GM23338 (cell line): ENCODE data around the gene CACNA1C. TPM values are rescaled to one million over a fixed set of nuclear protein-coding genes. Genes with fewer than 3 reads are reported as not detected.
A peak's percentile ranks its signal among the peaks of the same experiment; 100 is the strongest.

Experiments used
- ATAC-seq: fragments of 200-7000 bp; cut with Tn5 transposase; 3 replicates; pipeline ENCODE4 v1.9.1; 2020
- DNase-seq: peaks from one replicate; pipeline ENCODE4 v3.0.0-alpha.2; 2015; ENCODE audit warnings: low spot score
- H2AFZ ChIP-seq: fragments of 200-600 bp; sonication (generic); 2 replicates; pipeline ENCODE4 v1.8.0; 2016; ENCODE audit warnings: antibody characterized with exemption, mild to moderate bottlenecking, moderate library complexity
- H3F3A ChIP-seq: fragments of 200-600 bp; sonication (generic); replicated peaks from 2 replicates; pipeline ENCODE4 v1.8.0; 2017; ENCODE audit warnings: antibody characterized with exemption, mixed run types, low read depth
- H3K27ac ChIP-seq: fragments of 200-600 bp; sonication (generic); 2 replicates; pipeline ENCODE4 v1.6.1; 2016; ENCODE audit warnings: low read depth
- H3K27me3 ChIP-seq: fragments of 200-600 bp; sonication (generic); 2 replicates; pipeline ENCODE4 v1.8.0; 2016; ENCODE audit warnings: mild to moderate bottlenecking, mixed run types, moderate library complexity; ENCODE audit not compliant: insufficient read depth
- H3K36me3 ChIP-seq: fragments of 200-600 bp; sonication (generic); 2 replicates; pipeline ENCODE4 v1.8.0; 2016; ENCODE audit warnings: mild to moderate bottlenecking; ENCODE audit not compliant: insufficient read depth
- H3K4me1 ChIP-seq: fragments of 200-600 bp; sonication (generic); 2 replicates; pipeline ENCODE4 v1.8.0; 2016; ENCODE audit warnings: mild to moderate bottlenecking, moderate library complexity; ENCODE audit not compliant: insufficient read depth
- H3K4me2 ChIP-seq: fragments of 200-600 bp; sonication (generic); 2 replicates; pipeline ENCODE4 v1.7.1; 2017; ENCODE audit warnings: mixed run types
- H3K4me3 ChIP-seq: fragments of 200-600 bp; sonication (generic); 2 replicates; pipeline ENCODE4 v1.6.1; 2016; ENCODE audit warnings: mixed run types
- H3K79me2 ChIP-seq: fragments of 200-600 bp; sonication (generic); replicated peaks from 2 replicates; pipeline ENCODE4 v1.8.0; 2017; ENCODE audit warnings: mild to moderate bottlenecking; ENCODE audit not compliant: insufficient read depth
- H3K9me2 ChIP-seq: fragments of 200-600 bp; sonication (generic); 2 replicates; pipeline ENCODE4 v1.8.0; 2017; ENCODE audit not compliant: insufficient read depth
- H4K20me1 ChIP-seq: fragments of 200-600 bp; sonication (generic); replicated peaks from 2 replicates; pipeline ENCODE4 v1.8.0; 2017; ENCODE audit warnings: mild to moderate bottlenecking; ENCODE audit not compliant: insufficient read depth
- H3K27ac Mint-ChIP-seq: 2 replicates; pipeline ENCODE4 v1.8.0; 2020; ENCODE audit warnings: inconsistent platforms, mild to moderate bottlenecking, moderate library complexity, mixed read lengths
- H3K27me3 Mint-ChIP-seq: 3 replicates; pipeline ENCODE4 v1.8.0; 2022; ENCODE audit warnings: low read depth, mild to moderate bottlenecking, moderate library complexity, mixed read lengths, inconsistent platforms; ENCODE audit not compliant: insufficient read depth, poor library complexity
- H3K36me3 Mint-ChIP-seq: 3 replicates; pipeline ENCODE4 v1.8.0; 2021; ENCODE audit warnings: low read depth, mild to moderate bottlenecking, inconsistent platforms, moderate library complexity, mixed read lengths
- H3K4me1 Mint-ChIP-seq: 3 replicates; pipeline ENCODE4 v1.8.0; 2020; ENCODE audit warnings: mild to moderate bottlenecking, inconsistent platforms, mixed read lengths
- H3K4me3 Mint-ChIP-seq: 3 replicates; pipeline ENCODE4 v1.8.0; 2021; ENCODE audit warnings: moderate library complexity, mild to moderate bottlenecking, inconsistent platforms, mixed read lengths
- H3K9me3 Mint-ChIP-seq: 3 replicates; pipeline ENCODE4 v1.8.0; 2020; ENCODE audit warnings: moderate library complexity, mild to moderate bottlenecking, inconsistent platforms, mixed read lengths
- EZH2 ChIP-seq: fragments of 200-600 bp; sonication (generic); IDR thresholded peaks from one replicate; pipeline ENCODE4 v1.8.0; 2017; ENCODE audit warnings: antibody characterized with exemption, mild to moderate bottlenecking, low read depth; ENCODE audit not compliant: unreplicated experiment
- EZH2phosphoT487 ChIP-seq: fragments of 200-600 bp; sonication (generic); IDR thresholded peaks from one replicate; pipeline ENCODE4 v1.8.1; 2018; ENCODE audit warnings: antibody characterized with exemption; ENCODE audit not compliant: unreplicated experiment
- JUNB ChIP-seq: IDR thresholded peaks from one replicate; pipeline ENCODE4 v1.6.1; 2016; ENCODE audit warnings: antibody characterized with exemption; ENCODE audit not compliant: unreplicated experiment
- NANOG ChIP-seq: IDR thresholded peaks from 2 replicates; pipeline ENCODE4 v1.6.1; 2016; ENCODE audit warnings: antibody characterized with exemption, borderline replicate concordance
- POLR2AphosphoS5 ChIP-seq: IDR thresholded peaks from 2 replicates; pipeline ENCODE4 v1.6.1; 2016; ENCODE audit warnings: antibody characterized with exemption, low read depth
- STAT1 ChIP-seq: IDR thresholded peaks from one replicate; pipeline ENCODE4 v1.6.1; 2016; ENCODE audit warnings: antibody characterized with exemption; ENCODE audit not compliant: unreplicated experiment
- ZNF114 ChIP-seq: fragments of 250-450 bp; sonication (Bioruptor Pico); IDR thresholded peaks from 2 replicates; pipeline ENCODE4 v1.5.0; 2020; ENCODE audit warnings: mild to moderate bottlenecking, moderate library complexity
- polyA plus RNA-seq: library from polyadenylated mRNA; unstranded; fragments of >200 nt; fragmentation: Nextera tagmentation; extraction: Ambion mirVana; gene quantifications from 2 replicates; pipeline ENCODE4 v1.2.1, GENCODE V29; 2016
- total RNA-seq: library from RNA; depleted of rRNA; stranded (reverse); fragments of >200 nt; shearing (Covaris generic); gene quantifications from 2 replicates; pipeline ENCODE4 v1.2.3, GENCODE V29; 2014
- TF ChIP-seq, protein P1 (sequence below): fragments of 250-450 bp; sonication (Bioruptor Pico); IDR thresholded peaks from 2 replicates; pipeline ENCODE4 v1.5.0; 2020; ENCODE audit warnings: mild to moderate bottlenecking, moderate library complexity
- TF ChIP-seq, protein P2 (sequence below), 2 experiments: fragments of 200-600 bp in 1 of 2; sonication (generic) in 1 of 2; conservative IDR thresholded peaks; 2 replicates each; pipeline versions ENCODE4 v1.5.1 to v1.6.1; 2016 to 2017; ENCODE audit warnings: antibody characterized with exemption in 2 of 2, low read depth in 2 of 2, mild to moderate bottlenecking in 2 of 2, moderate library complexity in 1 of 2

CACNA1C gene
- total and polyA plus RNA-seq, 2 experiments from 2014 or later = 0.78 to 2.1 TPM

DNA sequence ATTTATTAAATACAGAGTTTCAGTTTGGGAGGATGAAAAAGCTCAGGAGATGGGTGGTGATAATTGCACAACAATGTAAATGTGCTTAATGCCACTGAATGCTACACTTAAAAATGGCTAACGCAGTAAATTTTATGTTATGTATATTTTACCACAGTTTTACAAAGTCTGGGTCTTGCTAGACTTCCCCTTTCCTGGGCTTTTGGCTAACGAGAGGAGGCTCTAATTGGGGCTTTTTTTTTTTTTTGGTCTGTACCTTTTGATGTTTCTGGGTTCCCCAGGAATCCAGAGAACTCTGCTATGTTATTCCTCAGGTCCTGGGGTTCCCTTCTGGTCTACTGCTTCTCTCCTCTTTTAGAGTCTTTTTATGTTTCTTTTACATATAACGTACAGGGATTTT is 355.5 kb downstream of the CACNA1C start:
- TF ChIP-seq JUNB = no peak
- TF ChIP-seq, protein P1, sequence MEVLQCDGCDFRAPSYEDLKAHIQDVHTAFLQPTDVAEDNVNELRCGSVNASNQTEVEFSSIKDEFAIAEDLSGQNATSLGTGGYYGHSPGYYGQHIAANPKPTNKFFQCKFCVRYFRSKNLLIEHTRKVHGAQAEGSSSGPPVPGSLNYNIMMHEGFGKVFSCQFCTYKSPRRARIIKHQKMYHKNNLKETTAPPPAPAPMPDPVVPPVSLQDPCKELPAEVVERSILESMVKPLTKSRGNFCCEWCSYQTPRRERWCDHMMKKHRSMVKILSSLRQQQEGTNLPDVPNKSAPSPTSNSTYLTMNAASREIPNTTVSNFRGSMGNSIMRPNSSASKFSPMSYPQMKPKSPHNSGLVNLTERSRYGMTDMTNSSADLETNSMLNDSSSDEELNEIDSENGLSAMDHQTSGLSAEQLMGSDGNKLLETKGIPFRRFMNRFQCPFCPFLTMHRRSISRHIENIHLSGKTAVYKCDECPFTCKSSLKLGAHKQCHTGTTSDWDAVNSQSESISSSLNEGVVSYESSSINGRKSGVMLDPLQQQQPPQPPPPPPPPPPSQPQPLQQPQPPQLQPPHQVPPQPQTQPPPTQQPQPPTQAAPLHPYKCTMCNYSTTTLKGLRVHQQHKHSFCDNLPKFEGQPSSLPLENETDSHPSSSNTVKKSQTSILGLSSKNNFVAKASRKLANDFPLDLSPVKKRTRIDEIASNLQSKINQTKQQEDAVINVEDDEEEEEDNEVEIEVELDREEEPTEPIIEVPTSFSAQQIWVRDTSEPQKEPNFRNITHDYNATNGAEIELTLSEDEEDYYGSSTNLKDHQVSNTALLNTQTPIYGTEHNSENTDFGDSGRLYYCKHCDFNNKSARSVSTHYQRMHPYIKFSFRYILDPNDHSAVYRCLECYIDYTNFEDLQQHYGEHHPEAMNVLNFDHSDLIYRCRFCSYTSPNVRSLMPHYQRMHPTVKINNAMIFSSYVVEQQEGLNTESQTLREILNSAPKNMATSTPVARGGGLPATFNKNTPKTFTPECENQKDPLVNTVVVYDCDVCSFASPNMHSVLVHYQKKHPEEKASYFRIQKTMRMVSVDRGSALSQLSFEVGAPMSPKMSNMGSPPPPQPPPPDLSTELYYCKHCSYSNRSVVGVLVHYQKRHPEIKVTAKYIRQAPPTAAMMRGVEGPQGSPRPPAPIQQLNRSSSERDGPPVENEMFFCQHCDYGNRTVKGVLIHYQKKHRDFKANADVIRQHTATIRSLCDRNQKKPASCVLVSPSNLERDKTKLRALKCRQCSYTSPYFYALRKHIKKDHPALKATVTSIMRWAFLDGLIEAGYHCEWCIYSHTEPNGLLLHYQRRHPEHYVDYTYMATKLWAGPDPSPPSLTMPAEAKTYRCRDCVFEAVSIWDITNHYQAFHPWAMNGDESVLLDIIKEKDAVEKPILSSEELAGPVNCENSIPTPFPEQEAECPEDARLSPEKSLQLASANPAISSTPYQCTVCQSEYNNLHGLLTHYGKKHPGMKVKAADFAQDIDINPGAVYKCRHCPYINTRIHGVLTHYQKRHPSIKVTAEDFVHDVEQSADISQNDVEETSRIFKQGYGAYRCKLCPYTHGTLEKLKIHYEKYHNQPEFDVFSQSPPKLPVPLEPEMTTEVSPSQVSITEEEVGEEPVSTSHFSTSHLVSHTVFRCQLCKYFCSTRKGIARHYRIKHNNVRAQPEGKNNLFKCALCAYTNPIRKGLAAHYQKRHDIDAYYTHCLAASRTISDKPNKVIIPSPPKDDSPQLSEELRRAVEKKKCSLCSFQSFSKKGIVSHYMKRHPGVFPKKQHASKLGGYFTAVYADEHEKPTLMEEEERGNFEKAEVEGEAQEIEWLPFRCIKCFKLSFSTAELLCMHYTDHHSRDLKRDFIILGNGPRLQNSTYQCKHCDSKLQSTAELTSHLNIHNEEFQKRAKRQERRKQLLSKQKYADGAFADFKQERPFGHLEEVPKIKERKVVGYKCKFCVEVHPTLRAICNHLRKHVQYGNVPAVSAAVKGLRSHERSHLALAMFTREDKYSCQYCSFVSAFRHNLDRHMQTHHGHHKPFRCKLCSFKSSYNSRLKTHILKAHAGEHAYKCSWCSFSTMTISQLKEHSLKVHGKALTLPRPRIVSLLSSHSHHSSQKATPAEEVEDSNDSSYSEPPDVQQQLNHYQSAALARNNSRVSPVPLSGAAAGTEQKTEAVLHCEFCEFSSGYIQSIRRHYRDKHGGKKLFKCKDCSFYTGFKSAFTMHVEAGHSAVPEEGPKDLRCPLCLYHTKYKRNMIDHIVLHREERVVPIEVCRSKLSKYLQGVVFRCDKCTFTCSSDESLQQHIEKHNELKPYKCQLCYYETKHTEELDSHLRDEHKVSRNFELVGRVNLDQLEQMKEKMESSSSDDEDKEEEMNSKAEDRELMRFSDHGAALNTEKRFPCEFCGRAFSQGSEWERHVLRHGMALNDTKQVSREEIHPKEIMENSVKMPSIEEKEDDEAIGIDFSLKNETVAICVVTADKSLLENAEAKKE (CRISPR knock-in tag) = no peak
- no peak for TF ChIP-seq NANOG
- no peak for TF ChIP-seq EZH2phosphoT487
- no peak for TF ChIP-seq ZNF114
- H3K79me2 ChIP-seq = no peaks in the 10 kb centered on the region
- ATAC-seq = no peak

DNA sequence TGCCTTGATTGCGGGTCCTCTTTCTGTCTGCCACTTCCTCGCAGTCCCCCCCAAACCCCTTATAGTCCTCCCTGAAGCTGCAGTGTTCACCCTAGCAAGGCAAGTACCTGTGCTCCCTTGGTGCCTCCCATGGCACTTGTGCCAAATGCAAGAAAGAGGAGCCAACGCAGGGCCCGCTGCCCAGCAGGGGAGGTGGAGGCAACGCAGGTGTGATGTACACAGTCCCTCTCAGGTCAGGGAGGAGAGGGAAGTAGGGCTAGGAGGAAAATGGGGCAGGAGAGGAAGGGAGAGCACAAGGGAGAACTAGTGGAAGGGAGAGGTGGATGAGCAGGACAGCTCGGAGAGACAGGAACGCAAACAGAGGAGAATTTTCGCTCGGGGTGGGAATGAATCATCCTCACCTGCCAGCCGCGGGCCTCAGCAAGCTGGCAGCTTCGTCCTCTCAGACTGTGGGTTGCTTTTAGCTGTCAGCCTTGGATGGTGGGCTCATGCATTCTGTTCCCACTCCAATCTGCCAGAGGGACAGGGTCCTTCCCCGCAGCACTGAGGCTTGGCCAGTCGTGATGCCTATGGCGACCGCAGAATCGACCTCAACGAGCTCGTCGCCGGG is 357.0 kb downstream of the CACNA1C start:
- Histone ChIP-seq H3K4me1 (no peaks in the 10 kb centered on the region), H4K20me1 (no peaks in the 10 kb centered on the region), H3K27me3 (no peaks in the 10 kb centered on the region), H3K4me3 (no peak overlapping the region), H3K9me2 (no peaks in the 10 kb centered on the region), H3K79me2 (no peaks in the 10 kb centered on the region), H2AFZ (no peak overlapping the region), H3K27ac (no peak overlapping the region), H3K36me3 (no peaks in the 10 kb centered on the region), H3F3A (no peaks in the 10 kb centered on the region), H3K4me2 (no peak overlapping the region)
- Mint-ChIP-seq H3K9me3 (no peaks in the 10 kb centered on the region), H3K27ac (peak overlapping the region; percentile 42; the same call in 1 of the 2 replicates), H3K36me3 (no peaks in the 10 kb centered on the region), H3K4me3 (no peak overlapping the region), H3K27me3 (peaks cover 9% of the 10 kb centered on the region), H3K4me1 (peaks cover 22% of the 10 kb centered on the region)
- no peak for DNase-seq
- no peak for ATAC-seq
- TF ChIP-seq, protein P2, sequence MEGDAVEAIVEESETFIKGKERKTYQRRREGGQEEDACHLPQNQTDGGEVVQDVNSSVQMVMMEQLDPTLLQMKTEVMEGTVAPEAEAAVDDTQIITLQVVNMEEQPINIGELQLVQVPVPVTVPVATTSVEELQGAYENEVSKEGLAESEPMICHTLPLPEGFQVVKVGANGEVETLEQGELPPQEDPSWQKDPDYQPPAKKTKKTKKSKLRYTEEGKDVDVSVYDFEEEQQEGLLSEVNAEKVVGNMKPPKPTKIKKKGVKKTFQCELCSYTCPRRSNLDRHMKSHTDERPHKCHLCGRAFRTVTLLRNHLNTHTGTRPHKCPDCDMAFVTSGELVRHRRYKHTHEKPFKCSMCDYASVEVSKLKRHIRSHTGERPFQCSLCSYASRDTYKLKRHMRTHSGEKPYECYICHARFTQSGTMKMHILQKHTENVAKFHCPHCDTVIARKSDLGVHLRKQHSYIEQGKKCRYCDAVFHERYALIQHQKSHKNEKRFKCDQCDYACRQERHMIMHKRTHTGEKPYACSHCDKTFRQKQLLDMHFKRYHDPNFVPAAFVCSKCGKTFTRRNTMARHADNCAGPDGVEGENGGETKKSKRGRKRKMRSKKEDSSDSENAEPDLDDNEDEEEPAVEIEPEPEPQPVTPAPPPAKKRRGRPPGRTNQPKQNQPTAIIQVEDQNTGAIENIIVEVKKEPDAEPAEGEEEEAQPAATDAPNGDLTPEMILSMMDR (conservative IDR thresholded peaks at IDR 0.05; ENCODE audit: low read depth in 2 of 2) = no peak
- TF ChIP-seq POLR2AphosphoS5 = no peak
- TF ChIP-seq STAT1 = no peak
- TF ChIP-seq EZH2 = no peak

More for the DNA sequence above, 355.5 kb downstream of the CACNA1C start:
- DNase-seq = no peak
- H3K36me3 ChIP-seq = no peaks in the 10 kb centered on the region
- no peak overlapping the region for H3K4me2 ChIP-seq
- H4K20me1 ChIP-seq = no peaks in the 10 kb centered on the region
- no peak overlapping the region for H2AFZ ChIP-seq
- Mint-ChIP-seq H3K4me1 (peaks cover 21% of the 10 kb centered on the region), H3K4me3 (no peak overlapping the region), H3K36me3 (no peaks in the 10 kb centered on the region), H3K27ac (no peak overlapping the region), H3K27me3 (peaks cover 6% of the 10 kb centered on the region), H3K9me3 (no peaks in the 10 kb centered on the region)
- H3F3A ChIP-seq = no peaks in the 10 kb centered on the region
- H3K4me3 ChIP-seq = no peak overlapping the region
- no peaks in the 10 kb centered on the region for H3K27me3 ChIP-seq
- H3K4me1 ChIP-seq = no peaks in the 10 kb centered on the region
- H3K9me2 ChIP-seq = no peaks in the 10 kb centered on the region
- no peak overlapping the region for H3K27ac ChIP-seq
